Measurements from ENCODE around the gene ADAMTSL3.

Gene ADAMTSL3

GRCh38 chr15:83653639-83654378 is at the start of gene ADAMTSL3:
Gene ADAMTSL3, plus strand, starts transcription at chr15:83654123. Its CDS starts 1,639 bp downstream, at chr15:83655762.
- DNase-seq (ENCODE audit: low read depth): no peak

- no peak for DNase-seq (ENCODE audit: low read depth)
Measured at GRCh38 chr15:83604549-83604948, 49.4 kb upstream of the ADAMTSL3 start.

- DNase-seq (ENCODE audit: low read depth): no peak
Measured at GRCh38 chr15:83605111-83605945, 48.6 kb upstream of the ADAMTSL3 start.

- DNase-seq (ENCODE audit: low read depth): no peak
Measured at GRCh38 chr15:83610132-83610531, 43.8 kb upstream of the ADAMTSL3 start.

- DNase-seq (ENCODE audit: low read depth): no peak
Measured at GRCh38 chr15:83610901-83611685, 42.8 kb upstream of the ADAMTSL3 start.

- DNase-seq (ENCODE audit: low read depth): no peak
Measured at GRCh38 chr15:83612226-83612625, 41.7 kb upstream of the ADAMTSL3 start.

- DNase-seq (ENCODE audit: low read depth): no peak
Measured at GRCh38 chr15:83612898-83613635, 40.9 kb upstream of the ADAMTSL3 start.

- no peak for DNase-seq (ENCODE audit: low read depth)
Measured at GRCh38 chr15:83613714-83614113, 40.2 kb upstream of the ADAMTSL3 start.

- no peak for DNase-seq (ENCODE audit: low read depth)
Measured at GRCh38 chr15:83616840-83617239, 37.1 kb upstream of the ADAMTSL3 start.

GRCh38 chr15:83626171-83626802 is 27.6 kb upstream of the ADAMTSL3 start:
- DNase-seq (ENCODE audit: low read depth): no peak

GRCh38 chr15:83631534-83631933 is 22.4 kb upstream of the ADAMTSL3 start:
- no peak for DNase-seq (ENCODE audit: low read depth)

GRCh38 chr15:83643201-83643600 is 10.7 kb upstream of the ADAMTSL3 start:
- DNase-seq (ENCODE audit: low read depth): no peak

GRCh38 chr15:83644439-83644838 is 9.5 kb upstream of the ADAMTSL3 start:
- DNase-seq (ENCODE audit: low read depth): no peak

GRCh38 chr15:83650831-83651230 is 3.1 kb upstream of the ADAMTSL3 start:
- DNase-seq (ENCODE audit: low read depth): no peak

GRCh38 chr15:83651541-83651940 is 2.4 kb upstream of the ADAMTSL3 start:
- no peak for DNase-seq (ENCODE audit: low read depth)

- no peak for DNase-seq (ENCODE audit: low read depth)
Measured at GRCh38 chr15:83652626-83653204, 1.2 kb upstream of the ADAMTSL3 start.

- no peak for DNase-seq (ENCODE audit: low read depth)
Measured at GRCh38 chr15:83653288-83653638, 660 bp upstream of the ADAMTSL3 start.

- DNase-seq (ENCODE audit: low read depth): no peak
Measured at GRCh38 chr15:83654379-83655236, 685 bp downstream of the ADAMTSL3 start.

GRCh38 chr15:83655237-83655616 is 1.3 kb downstream of the ADAMTSL3 start:
- DNase-seq (ENCODE audit: low read depth): no peak

GRCh38 chr15:83656192-83656591 is 2.3 kb downstream of the ADAMTSL3 start:
- DNase-seq (ENCODE audit: low read depth): no peak

Measured in stimulated activated CD8-positive, alpha-beta memory T cell treated with anti-CD3 and anti-CD28 coated beads, Interleukin-12 subunit alpha, Interleukin-12 subunit beta, amount 100 ng/mL, for 4 hours (primary cell).